Ectodermal cell (in vitro differentiated cells): ENCODE data around the gene STON1.
"Not testable (repeated sequence)": the region's sequence is repeated elsewhere in the genome, so short reads cannot be mapped to it uniquely, and the experiment has no call there.

ENCODE experiments used
- H3K27ac ChIP-seq: 2 replicates; pipeline ENCODE4 v1.7.0; 2013; ENCODE audit warnings: mild to moderate bottlenecking, low read depth, low read length; ENCODE audit not compliant: insufficient read depth, poor library complexity, severe bottlenecking
- H3K27me3 ChIP-seq: 2 replicates; pipeline ENCODE4 v1.7.0; 2013; ENCODE audit warnings: mild to moderate bottlenecking, low read length; ENCODE audit not compliant: insufficient read depth, control insufficient read depth, poor library complexity, severe bottlenecking
- H3K36me3 ChIP-seq: one replicate; pipeline ENCODE4 v1.7.0; 2013; ENCODE audit warnings: low read length; ENCODE audit not compliant: control insufficient read depth, insufficient read depth
- H3K4me1 ChIP-seq: one replicate; pipeline ENCODE4 v1.7.0; 2013; ENCODE audit warnings: low read length; ENCODE audit not compliant: control insufficient read depth, insufficient read depth
- H3K4me3 ChIP-seq: 2 replicates; pipeline ENCODE4 v1.7.0; 2013; ENCODE audit warnings: low read depth, low read length, control low read depth; ENCODE audit not compliant: insufficient read depth
- H3K9me3 ChIP-seq: 2 replicates; pipeline ENCODE4 v1.7.0; 2013; ENCODE audit warnings: mild to moderate bottlenecking, low read length, moderate library complexity; ENCODE audit not compliant: control insufficient read depth
- WGBS, 2 experiments: methylation state at CpG; one replicate each; pipeline ENCODE4 v1.1.7; 2013; ENCODE audit warnings: missing lambda C conversion rate in 2 of 2; 5-methylcytosine and 5-hydroxymethylcytosine counted together

The STON1 gene

DNA sequence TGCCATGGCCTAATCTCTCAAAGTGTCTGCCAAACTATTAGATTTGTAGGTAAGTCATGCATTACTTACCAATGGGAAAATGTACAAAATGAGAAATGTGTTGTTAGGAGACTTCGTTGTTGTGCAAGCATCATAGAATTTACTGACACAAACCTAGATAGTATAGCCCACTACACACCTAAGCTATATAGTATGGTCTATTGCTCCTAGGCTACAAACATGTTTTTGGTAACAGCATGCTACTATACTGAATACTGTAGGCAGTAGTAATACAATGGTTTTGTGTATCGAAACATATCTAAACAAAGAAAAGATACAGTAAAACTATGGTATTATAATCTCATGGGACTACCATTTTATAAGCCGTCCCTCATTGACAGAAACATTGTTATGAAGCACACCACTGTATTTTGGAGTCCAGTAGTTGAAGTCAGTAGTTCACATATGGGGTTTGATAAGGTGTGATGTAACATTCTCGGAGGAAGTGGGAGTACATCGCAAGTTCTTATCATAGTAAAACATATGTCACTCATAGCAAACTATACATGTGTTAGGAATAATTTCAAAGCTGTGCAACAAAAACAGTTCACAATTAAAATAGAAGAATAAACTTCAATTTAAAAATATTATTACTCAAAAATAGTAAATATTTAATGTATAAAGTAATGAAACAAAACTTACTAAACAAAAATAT is 75.7 kb downstream of the STON1 start:
- H3K4me1 ChIP-seq, result no peaks in the 10 kb centered on the region
- no peaks in the 10 kb centered on the region for H3K27me3 ChIP-seq
- no peak overlapping the region for H3K4me3 ChIP-seq
- H3K36me3 ChIP-seq, result no peaks in the 10 kb centered on the region
- H3K27ac ChIP-seq, result no peak overlapping the region
- H3K9me3 ChIP-seq, result no peaks in the 10 kb centered on the region
- WGBS, 2 experiments, result 95% methylated on average over 2 of the region's 5 CpGs; no CpG with 5 or more reads in 1 of the 2 experiments

GRCh38 chr2:48607307-48608014 is 77.5 kb downstream of the STON1 start:
- no peaks in the 10 kb centered on the region for H3K27me3 ChIP-seq
- WGBS, 2 experiments, result 80 to 87% methylated on average over 10 of the region's 10 CpGs
- no peaks in the 10 kb centered on the region for H3K36me3 ChIP-seq
- H3K4me1 ChIP-seq, result no peaks in the 10 kb centered on the region
- no peak overlapping the region for H3K27ac ChIP-seq
- no peaks in the 10 kb centered on the region for H3K9me3 ChIP-seq
- H3K4me3 ChIP-seq, result no peak overlapping the region

DNA sequence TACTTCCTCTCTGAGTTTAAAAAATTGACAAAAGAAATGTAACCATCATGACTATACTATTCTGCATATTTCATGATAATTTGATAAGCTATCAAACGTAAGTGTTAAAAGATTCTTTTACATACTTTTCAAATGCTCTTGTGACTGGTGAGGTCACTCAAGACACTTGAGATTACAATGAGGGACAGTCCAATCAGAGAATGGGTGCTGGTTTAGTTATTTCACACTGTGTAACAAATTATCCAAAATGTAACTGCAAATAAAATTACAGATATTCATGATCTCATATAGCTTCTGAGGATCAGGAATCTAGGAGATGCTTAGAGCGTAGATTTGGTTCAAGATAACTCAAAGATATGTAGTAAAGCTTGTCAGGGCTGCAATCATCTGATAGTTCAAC is 83.3 kb downstream of the STON1 start:
- Histone ChIP-seq H3K27me3 (no peaks in the 10 kb centered on the region), H3K9me3 (no peaks in the 10 kb centered on the region), H3K4me1 (no peaks in the 10 kb centered on the region), H3K36me3 (no peaks in the 10 kb centered on the region), H3K27ac (no peak overlapping the region), H3K4me3 (no peak overlapping the region)
- WGBS, 2 experiments, result 91 to 97% methylated on average over 2 of the region's 2 CpGs

GRCh38 chr2:48614581-48614980 is 84.6 kb downstream of the STON1 start:
- not testable (repeated sequence) for H3K9me3 ChIP-seq, H3K27me3 ChIP-seq, H3K4me1 ChIP-seq, H3K4me3 ChIP-seq, H3K36me3 ChIP-seq, H3K27ac ChIP-seq
- 96 to 97% methylated on average over 34 to 35 of the region's 35 CpGs for WGBS, 2 experiments

DNA sequence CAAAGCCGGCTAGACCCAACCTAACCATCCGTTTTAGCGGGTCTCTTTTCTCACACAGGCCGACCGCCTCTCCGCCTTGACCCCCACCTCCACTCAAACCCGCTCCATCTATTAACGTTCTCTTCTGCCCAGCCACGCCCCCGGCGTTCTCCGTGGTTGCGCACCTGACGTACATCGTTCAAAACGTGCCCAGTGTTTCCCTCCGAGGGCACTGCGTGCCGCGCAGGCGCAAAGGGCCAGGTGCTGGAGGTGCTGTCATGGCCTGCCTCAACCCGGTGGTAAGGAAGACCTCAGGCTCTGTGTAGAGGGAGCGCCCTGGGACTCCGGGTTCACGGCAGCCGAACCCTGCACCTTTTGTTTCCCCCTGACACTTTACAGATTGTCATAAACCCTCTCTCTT is 87.7 kb downstream of the STON1 start, which contains the start of gene GTF2A1L:
GTF2A1L (plus strand) TSS at position 239 of the 400 bp plus-strand sequence; CDS start at position 258, 19 bp downstream.
- Histone ChIP-seq H3K27ac (no peak within 1 kb of the TSS), H3K4me1 (no peaks in the 10 kb centered on the region), H3K27me3 (no peaks in the 10 kb centered on the region), H3K4me3 (no peak within 1 kb of the TSS), H3K36me3 (no peaks in the 10 kb centered on the region), H3K9me3 (no peaks in the 10 kb centered on the region)
- 96% methylated on average over 26 of the region's 26 CpGs for WGBS, 2 experiments

DNA sequence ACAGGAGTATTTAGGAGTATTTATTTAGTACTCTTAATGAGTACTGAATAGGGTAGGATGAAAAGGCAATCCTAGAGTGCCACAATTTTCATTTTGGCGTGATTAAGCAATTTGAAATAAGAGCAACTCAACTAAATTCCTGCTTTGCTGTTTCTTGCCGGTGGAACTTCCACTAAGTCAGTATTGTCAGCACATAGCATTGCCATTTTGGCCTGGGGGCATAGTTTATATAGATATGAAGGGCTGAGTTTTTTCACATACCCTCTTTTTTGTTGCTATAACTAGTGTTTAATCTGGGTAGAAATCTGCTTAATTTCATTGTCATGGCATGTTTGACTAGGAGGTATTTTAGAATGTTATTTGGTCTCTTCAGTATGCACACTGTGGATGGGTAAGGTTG is 89.6 kb downstream of the STON1 start:
- 98 to 100% methylated on average over 2 of the region's 2 CpGs for WGBS, 2 experiments
- no peaks in the 10 kb centered on the region for H3K36me3 ChIP-seq

DNA sequence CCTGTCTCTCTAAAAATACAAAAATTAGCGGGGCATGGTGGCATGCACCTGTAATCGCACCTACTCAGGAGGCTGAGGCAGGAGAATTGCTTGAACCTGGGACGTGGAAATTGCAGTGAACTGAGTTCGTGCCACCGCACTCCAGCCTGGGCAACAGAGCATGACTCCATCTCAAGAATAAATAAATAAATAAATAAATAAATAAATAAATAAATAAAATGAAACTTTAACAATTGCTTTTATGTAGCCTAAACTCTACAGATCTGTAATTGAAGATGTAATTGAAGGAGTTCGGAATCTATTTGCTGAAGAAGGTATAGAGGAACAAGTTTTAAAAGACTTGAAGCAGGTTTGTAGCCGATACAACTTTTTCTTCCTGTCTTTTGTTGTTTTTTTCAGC is 90.7 kb downstream of the STON1 start:
- no peaks in the 10 kb centered on the region for H3K36me3 ChIP-seq
- no peak overlapping the region for H3K27ac ChIP-seq
- H3K27me3 ChIP-seq, result no peaks in the 10 kb centered on the region
- H3K9me3 ChIP-seq, result no peaks in the 10 kb centered on the region
- no peak overlapping the region for H3K4me3 ChIP-seq
- 92 to 94% methylated on average over 5 to 7 of the region's 7 CpGs for WGBS, 2 experiments
- H3K4me1 ChIP-seq, result no peaks in the 10 kb centered on the region

More for the DNA sequence above, 89.6 kb downstream of the STON1 start:
- no peaks in the 10 kb centered on the region for H3K4me1 ChIP-seq
- no peaks in the 10 kb centered on the region for H3K27me3 ChIP-seq
- no peak overlapping the region for H3K27ac ChIP-seq
- no peak overlapping the region for H3K4me3 ChIP-seq
- no peaks in the 10 kb centered on the region for H3K9me3 ChIP-seq

DNA sequence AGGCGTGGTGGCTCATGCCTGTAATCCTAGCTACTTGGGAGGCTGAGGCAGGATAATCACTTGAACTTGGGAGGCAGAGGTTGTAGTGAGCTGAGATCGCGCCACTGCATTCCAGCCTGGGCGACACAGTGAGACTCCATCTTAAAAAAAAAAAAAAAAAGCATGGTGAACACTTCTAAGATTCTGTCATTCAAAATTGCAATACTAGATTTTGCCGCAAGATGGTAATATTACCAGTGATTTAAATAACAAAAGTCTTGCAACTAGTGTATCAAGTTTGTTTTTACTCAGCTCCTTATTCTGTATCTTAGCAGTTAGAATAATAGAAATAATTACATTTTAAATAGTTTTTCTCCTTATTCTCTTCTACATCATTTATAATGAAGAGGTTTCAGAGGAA is 92.7 kb downstream of the STON1 start:
- not testable (repeated sequence) for H3K4me1 ChIP-seq, H3K36me3 ChIP-seq, H3K27ac ChIP-seq, H3K27me3 ChIP-seq, H3K9me3 ChIP-seq, H3K4me3 ChIP-seq
- WGBS, 2 experiments, result 88 to 92% methylated on average over 4 to 5 of the region's 5 CpGs

- H3K4me3 ChIP-seq, result no peak overlapping the region
Measured at GRCh38 chr2:48624696-48625095, 94.7 kb downstream of the STON1 start.

DNA sequence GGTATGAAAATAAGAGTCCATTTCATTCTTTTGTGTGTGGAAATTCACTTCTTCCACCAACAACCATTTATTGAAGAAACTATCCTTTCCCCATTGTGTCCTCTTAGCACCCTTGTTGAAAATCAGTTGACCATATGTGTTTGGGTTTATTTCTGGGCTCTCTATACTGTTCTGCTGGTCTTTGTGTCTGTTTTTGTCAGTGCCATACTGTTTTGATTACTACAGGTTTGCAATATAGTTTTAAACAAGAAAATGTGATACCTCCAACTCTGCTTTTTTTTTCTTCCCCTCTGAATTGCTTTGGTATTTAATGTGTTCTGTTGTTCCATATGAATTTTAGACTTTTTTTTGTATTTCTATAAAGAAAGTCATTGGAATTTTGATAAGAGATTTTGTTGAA is 96.1 kb downstream of the STON1 start:
- no peak overlapping the region for H3K27ac ChIP-seq
- H3K36me3 ChIP-seq, result no peaks in the 10 kb centered on the region
- H3K27me3 ChIP-seq, result no peaks in the 10 kb centered on the region
- H3K4me1 ChIP-seq, result no peaks in the 10 kb centered on the region
- H3K4me3 ChIP-seq, result no peak overlapping the region
- no peaks in the 10 kb centered on the region for H3K9me3 ChIP-seq

More at GRCh38 chr2:48624696-48625095, 94.7 kb downstream of the STON1 start:
- Histone ChIP-seq H3K36me3 (no peaks in the 10 kb centered on the region), H3K9me3 (no peaks in the 10 kb centered on the region), H3K4me1 (no peaks in the 10 kb centered on the region), H3K27me3 (no peaks in the 10 kb centered on the region), H3K27ac (no peak overlapping the region)
- 100% methylated on average over 1 of the region's 2 CpGs; no CpG with 5 or more reads in 1 of the 2 experiments for WGBS, 2 experiments
